GM15510 (cell line): Measurements from ENCODE around the gene EFNB2.

Experiments used
- POLR2A ChIP-seq: IDR thresholded peaks from 3 replicates; pipeline ENCODE4 v1.6.1; 2011; ENCODE audit warnings: borderline replicate concordance; ENCODE audit not compliant: insufficient read length; ENCODE audit errors: extremely low read depth

The EFNB2 gene

GRCh38 chr13:106491463-106491862, 44.0 kb downstream of the EFNB2 start:
- TF ChIP-seq POLR2A = no peak

GRCh38 chr13:106490569-106491321, 44.7 kb downstream of the EFNB2 start:
- no peak for TF ChIP-seq POLR2A

- no peak for TF ChIP-seq POLR2A
These were observed 45.5 kb downstream of the EFNB2 start for GRCh38 chr13:106489849-106490568.

GRCh38 chr13:106488686-106489085, 46.8 kb downstream of the EFNB2 start:
- TF ChIP-seq POLR2A = no peak

GRCh38 chr13:106488076-106488475, 47.4 kb downstream of the EFNB2 start:
- TF ChIP-seq POLR2A = no peak

GRCh38 chr13:106487129-106487528, 48.3 kb downstream of the EFNB2 start:
- no peak for TF ChIP-seq POLR2A

- TF ChIP-seq POLR2A = no peak
These were observed 49.2 kb downstream of the EFNB2 start for GRCh38 chr13:106486287-106486686.

GRCh38 chr13:106484537-106485193, 50.8 kb downstream of the EFNB2 start:
- TF ChIP-seq POLR2A = no peak

- no peak for TF ChIP-seq POLR2A
These were observed 51.4 kb downstream of the EFNB2 start for GRCh38 chr13:106484084-106484483.

- no peak for TF ChIP-seq POLR2A
These were observed 53.5 kb downstream of the EFNB2 start for GRCh38 chr13:106481919-106482318.

- TF ChIP-seq POLR2A = no peak
These were observed 55.0 kb downstream of the EFNB2 start for GRCh38 chr13:106480351-106480910.

GRCh38 chr13:106479929-106480328, 55.5 kb downstream of the EFNB2 start:
- no peak for TF ChIP-seq POLR2A

GRCh38 chr13:106478116-106478515, 57.3 kb downstream of the EFNB2 start:
- no peak for TF ChIP-seq POLR2A

- no peak for TF ChIP-seq POLR2A
These were observed 58.2 kb downstream of the EFNB2 start for GRCh38 chr13:106477303-106477702.

- no peak for TF ChIP-seq POLR2A
These were observed 59.6 kb downstream of the EFNB2 start for GRCh38 chr13:106475852-106476251.
